NCI-H2227 (cell line): Measurements from ENCODE around the gene GOLGA1.
"Not testable (repeated sequence)": the region's sequence is repeated elsewhere in the genome, so short reads cannot be mapped to it uniquely, and the experiment has no call there.

Source experiments
- DNase-seq: peaks from one replicate; lab custom pipeline; 2025; ENCODE audit not compliant: unreplicated experiment; lab: John Stamatoyannopoulos, UW

GOLGA1 gene

DNA sequence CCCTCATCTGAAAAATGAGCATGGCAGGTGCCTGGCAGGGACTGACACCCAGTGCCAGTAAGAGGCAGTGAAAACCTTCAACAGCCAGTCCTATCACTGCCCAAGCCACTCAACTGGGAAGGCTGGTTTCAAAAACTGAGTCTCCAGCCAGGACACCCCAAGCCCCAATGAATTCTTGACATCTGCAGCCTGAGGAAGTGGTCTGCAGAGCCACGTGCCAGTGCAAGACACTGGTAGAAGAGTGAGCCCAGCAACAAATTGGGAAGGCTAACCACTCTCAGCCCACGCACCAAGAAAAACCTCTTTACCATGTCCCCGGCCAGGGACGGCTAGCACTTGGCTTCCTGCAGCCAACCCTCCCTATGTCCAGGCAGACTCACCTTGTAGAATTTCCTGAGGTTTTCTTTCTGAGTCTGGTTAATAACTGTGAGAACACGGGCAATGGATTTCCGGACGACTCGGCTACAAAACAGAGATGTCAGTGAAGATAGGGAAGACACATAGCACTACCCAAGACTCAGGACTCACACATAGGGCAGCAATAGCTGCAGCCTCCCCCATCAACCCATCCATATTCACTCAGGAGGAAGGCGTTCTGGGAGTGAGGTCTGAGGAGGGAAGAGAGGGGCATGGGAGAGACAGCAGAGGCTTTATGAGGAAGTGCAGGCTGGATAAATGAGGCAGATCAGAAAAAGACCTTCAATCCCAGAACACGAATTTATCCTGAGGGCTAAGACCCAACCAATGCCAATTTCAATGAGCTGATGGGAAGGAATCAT is 80.9 kb downstream of the GOLGA1 start:
- DNase-seq = no peak

DNA sequence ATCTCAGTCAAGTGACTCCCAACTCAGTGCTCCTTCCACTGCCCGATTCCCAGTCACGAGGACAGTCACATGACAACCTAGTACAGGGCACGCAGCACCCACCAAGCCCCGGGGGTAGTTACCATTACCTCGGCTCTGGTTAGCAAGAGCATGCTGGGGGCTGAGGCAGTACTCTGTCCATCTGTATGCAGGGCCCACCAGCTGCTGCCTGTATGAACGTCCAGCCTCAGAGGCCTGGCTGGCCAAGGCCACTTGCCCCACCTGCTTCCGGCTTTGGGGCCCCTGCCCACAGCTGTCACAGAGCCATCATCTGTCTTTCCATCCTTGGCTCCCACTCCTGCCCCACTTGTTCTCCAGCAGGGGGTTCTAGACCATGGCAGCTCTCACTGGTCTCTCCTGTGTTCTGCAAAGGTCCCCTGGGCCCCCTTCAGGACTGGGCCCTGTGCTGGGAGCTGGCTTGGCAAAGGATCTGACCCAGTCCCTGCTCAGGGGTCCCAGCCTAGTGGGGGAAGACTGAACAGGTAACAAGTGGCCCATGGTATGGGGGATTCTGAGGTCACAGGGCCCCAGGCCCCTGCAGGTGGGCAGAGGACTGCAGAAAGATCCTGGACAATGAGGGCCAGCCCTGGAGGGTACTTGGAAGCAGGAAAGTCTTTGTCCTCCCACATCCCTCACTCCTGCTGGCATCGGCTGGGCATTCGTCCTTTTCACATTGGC is 82.4 kb downstream of the GOLGA1 start:
- no peak for DNase-seq

DNA sequence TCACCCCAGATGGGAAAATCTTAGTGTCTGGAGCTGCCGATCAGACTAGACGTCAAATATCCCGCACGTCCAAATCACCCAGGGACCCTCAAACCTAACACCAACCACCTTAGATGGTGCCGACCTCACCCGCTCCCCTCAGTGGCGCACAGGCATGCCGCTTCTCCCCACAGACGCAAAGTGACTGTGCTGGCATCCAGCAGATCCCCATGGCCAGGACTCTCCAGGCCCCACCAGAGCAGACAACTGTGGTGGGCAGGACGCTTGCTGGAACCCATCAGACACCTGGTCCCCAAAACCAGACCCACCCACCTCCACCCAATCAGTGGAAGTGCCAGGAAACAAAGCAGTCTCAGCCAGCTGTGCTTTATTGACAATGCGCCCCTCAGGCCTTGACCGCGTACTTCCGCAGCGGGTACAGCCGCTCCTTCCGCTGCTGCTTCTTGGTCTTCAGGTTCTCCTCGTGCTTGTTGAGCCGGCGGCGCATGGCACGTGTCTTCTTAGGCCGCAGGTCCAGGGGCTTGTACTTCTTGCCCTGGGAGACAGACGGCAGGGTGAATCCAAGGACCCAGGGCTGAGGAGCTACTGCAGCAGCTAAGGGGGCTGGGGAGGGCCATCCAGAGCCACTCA is 83.2 kb downstream of the GOLGA1 start:
- DNase-seq = no peak

DNA sequence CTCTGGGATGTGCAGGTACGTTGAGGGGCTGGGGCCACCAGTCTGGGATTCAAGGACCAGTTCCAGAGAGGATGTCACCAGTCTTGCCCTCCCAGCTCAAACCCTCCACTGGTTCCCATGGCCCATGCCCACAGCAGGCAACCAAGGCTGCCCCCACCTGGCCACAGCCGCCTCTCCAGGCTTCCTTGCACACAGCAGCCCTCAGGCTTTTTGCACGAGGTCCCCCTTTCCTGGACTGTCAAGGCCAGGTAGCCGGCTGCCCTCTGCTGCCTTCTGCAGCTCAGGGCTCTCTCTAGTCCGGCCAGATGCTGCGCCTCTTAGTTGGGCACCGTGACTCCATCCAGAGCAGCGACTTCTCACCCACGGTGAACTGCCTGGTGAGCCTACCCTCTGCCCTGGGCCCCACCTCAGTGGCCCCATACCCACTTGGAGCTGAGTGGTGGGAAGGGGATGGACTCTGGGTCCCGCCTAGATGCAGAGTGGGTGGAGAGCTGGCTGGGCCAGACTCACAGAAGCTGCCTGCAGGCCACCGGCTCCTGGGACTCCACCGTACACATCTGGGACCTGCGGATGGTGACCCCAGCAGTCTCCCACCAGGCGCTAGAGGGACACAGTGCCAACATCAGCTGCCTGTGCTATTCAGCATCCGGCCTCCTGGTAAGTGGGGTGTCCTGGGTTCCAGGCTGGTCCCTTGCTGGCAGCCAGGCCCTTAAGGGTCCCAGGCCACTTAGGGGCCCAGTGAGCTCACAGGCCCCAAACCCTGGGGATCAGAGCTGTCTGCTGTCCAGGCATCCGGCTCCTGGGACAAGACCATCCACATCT is 84.7 kb downstream of the GOLGA1 start:
- no peak for DNase-seq

DNA sequence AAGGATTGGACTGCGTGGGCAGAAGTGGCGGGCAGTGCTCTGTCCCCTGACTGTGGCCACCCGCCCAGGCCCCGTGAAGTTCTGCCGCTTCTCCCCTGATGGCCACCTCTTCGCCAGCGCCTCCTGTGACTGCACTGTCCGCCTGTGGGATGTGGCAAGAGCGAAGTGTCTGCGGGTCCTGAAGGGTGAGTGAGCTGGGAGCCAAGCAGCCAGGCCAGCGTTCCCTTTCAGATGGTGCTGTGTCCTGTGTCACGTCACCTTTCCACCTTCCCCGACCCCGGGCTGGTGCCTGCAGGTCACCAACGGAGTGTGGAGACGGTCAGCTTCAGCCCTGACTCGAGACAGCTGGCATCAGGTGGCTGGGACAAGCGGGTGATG is 85.3 kb downstream of the GOLGA1 start:
- no peak for DNase-seq

DNA sequence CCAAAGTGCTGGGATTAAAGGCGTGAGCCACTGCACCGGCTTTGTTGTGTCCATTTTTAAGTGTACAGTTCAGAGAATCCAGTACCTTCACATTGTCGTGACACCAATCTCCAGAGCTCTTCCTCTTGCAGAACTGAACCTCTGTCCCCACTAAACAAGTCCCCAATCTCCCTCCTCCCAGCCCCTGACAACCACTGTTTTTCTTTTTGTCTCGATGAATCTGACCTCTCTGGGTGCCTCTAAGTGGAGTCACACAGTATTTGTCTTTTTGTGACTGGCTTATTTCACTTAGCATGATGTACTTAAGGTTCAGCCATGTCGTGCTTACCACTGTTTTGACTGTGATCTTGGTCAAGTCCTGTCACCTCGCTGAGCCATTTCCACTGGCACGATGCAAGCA is 86.1 kb downstream of the GOLGA1 start:
- DNase-seq = no peak

DNA sequence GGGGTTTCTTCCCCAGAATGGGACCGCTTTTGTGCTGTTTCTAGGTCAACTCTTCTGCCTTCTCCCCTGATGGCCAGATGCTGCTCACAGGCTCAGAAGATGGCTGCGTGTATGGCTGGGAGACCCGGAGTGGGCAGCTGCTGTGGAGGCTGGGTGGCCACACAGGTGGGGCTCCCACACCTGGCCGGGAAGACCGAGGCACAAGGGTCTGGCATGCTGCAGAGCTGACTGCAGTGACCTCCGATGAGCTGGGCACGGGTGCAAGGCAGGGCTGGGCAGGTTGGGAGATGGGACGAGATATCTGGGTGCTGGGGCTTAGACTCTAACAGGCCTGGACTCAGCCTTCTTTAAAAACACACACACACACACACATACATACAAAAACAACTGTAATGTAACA is 86.7 kb downstream of the GOLGA1 start:
- DNase-seq = no peak

DNA sequence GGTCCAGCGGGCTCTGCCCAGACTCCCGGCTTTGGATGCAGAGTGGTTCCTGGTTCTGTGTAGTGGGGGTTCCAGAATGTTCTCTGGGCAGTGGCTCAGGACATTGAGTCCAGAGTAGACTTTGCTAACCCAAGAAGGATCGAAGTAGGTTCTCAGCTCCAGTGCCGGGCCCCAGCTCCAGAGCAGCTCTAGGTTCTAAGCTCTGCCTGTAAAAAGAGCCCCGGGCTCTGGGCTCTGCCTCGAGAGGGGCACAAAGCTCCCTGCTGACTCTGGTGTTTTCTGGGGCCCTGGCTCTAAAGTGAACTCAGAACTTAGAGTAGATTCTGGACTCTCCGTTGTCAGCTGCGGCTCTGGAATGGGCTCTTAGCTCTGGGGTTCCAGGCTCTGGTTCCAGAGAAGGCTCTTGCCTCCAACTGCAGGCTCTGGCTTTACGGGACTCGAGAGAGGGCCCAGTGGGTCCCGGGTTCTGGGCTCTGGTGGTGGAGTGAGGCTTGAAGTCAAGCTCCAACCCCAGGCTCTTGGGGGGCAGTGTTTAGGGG is 87.2 kb downstream of the GOLGA1 start:
- no peak for DNase-seq

DNA sequence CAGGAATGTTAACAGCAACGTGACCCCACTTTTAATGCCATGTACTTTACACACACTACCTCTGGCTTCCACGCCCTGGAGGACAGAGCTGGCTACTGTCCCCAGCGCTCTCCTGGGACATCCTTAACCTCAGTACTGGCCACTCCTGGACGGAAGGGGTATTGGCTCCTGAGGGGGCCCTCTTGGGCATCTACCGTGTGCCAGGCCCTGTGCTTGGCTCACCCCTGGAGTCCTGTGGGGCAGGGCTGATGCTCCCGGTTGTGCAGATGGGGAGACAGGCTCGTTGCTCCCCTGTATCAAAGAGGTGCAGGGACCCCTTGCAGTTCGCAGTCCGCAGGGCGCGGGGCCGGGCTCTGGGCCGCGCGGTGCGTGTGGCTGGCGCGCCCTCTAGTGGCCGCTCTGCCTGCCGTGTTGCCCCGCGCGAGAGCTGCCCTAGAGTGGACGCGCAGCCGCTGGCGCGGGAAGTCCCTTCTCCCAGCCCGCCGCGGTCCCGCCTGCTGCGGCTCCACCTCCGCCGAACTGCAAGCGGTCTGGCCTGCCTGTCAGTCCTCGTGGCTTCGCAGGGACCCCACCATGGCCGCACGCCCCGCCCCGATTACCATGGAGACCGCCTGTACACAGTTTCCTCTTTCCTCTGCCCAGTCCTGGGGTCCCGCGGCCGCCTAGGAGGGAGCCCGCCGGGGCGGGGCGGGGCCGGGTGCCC is 87.9 kb downstream of the GOLGA1 start, which contains the start of gene WDR38:
Gene WDR38, plus strand, starts transcription at position 632 of the 703 bp plus-strand sequence. CDS start 72 bp downstream, outside the sequence.
- DNase-seq = peak; percentile 78

DNA sequence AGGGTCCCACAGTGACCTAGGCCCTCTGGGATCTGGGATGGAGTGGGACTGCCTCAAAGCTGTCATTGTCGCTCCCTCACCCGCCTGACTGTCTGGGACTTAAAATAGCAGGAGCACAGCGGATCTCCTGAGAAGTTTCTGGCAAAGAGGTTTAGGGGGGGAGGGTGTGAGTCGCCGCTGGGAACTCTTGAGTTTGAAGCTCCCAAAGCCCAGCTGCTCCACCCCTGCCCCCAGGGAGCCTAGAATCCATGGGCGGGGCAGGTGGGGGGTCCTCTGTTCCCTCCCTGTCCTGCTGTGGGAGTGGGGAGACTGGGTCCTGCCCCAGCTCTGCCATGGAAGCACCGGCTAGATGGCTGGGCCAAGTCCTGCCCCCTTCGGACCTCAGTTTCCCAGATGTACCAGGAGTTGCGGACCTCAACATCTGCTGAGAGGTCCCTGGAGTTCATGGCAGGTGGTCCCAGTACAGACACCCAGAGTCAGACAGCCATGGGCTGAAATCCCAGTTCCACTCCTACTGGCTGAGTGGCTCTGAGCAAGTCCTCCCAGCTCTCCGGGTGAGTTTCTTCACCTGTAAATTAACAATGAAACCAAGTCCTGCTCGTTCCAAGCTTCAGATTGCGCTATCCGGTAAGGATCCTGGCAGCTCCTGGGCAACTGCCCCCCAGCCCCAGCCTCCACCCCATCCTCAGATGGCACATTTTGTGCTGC is 88.6 kb downstream of the GOLGA1 start:
- DNase-seq = no peak

DNA sequence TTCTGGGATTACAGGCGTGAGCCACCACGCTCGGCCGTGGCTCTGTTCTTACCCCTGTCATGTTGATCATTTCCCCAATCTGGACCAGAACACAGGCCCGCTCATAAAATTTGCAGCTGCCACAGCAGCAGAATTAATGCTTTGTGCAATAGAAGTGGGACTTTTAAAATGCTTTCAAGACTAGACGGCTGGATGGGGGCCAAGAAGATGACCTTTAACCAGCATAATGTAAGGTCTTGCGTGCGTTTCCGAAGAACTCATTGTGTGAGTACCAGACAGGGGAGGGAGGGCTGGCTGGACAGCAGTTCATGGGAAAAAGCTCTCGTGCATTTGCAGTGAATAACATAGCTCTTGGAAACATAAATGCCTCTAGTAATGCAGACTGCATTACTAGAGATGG is 91.1 kb downstream of the GOLGA1 start:
- peak; percentile 43 for DNase-seq

DNA sequence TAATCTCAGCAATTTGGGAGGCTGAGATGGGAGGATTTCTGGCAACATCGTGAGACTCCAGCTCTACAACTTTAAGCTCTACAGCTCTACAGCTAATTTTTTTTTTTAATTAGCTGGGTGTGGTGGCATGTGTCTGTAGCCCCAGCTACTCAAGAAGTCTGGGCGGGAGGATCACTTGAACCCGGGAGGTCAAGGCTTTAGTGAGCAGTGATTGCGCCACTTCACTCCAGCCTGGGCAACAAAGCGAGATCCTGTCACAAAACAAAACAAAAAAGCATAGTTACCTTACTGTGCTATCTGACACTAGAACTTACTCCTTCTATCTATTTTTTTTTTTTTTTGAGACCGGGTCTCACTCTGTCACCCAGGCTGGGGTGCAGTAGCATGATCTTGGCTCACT is 93.9 kb downstream of the GOLGA1 start:
- DNase-seq = no peak

DNA sequence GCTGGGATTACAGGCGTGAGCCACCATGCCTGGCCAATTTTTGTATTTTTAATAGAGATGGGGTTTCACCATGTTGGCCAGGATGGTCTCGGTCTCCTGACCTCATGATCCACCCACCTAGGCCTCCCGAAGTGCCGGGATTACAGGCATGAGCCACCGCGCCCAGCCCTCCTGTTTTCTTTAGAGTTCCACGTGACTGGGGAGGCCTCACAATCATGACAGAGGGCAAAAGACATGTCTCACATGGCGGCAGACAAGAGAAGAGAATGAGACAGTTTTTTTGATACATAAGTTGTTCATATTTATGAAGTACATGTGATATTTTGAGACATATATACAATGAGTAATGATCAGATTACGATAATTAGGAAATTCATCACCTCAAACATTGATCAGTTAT is 94.4 kb downstream of the GOLGA1 start:
- not testable (repeated sequence) for DNase-seq

DNA sequence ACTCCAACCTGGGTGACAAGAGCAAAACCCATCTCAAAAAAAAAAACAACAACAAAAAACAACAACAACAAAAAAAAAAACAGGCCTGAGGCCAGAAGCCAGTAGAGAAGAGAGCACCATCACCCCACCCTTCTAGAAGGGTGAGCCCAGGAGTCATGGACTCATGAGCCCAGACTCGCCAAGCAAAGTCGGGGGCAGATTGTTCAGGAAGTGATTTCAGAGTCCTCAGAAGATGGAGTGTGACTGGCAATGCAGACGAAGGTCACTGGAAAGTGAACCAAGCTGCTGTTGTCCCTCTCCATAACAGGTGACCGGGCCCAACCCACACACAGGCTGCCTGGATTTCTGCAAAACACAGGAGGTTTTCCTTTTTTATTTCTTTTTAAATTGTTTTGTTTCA is 96.6 kb downstream of the GOLGA1 start:
- no peak for DNase-seq

DNA sequence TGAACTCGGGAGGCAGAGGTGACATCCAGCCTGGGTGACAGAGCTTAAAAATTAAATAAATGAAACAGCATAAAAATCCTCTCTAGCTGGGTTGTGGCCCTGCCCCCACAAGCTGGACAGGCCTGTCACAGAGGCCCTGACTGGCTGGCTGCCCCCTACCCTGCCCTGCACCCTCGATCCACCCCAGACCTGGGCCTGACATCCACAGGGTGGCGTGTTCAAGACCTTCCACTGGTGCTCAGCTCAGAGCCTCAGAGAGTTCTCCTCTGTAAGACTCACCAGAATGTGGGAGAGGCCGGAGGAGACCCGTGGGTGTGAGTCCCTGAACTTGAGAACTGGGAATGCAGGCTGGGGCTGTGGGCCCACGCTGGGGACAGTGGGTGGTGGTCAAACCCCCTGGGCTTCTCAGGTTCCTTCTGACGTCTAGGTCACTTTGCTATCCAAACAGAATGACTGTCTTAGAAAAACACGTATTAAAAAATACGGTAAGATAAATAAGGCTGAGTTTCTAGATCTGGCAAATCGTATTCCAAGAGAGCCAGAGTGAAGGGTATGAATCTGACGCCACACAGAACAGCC is 97.3 kb downstream of the GOLGA1 start:
- DNase-seq = no peak

DNA sequence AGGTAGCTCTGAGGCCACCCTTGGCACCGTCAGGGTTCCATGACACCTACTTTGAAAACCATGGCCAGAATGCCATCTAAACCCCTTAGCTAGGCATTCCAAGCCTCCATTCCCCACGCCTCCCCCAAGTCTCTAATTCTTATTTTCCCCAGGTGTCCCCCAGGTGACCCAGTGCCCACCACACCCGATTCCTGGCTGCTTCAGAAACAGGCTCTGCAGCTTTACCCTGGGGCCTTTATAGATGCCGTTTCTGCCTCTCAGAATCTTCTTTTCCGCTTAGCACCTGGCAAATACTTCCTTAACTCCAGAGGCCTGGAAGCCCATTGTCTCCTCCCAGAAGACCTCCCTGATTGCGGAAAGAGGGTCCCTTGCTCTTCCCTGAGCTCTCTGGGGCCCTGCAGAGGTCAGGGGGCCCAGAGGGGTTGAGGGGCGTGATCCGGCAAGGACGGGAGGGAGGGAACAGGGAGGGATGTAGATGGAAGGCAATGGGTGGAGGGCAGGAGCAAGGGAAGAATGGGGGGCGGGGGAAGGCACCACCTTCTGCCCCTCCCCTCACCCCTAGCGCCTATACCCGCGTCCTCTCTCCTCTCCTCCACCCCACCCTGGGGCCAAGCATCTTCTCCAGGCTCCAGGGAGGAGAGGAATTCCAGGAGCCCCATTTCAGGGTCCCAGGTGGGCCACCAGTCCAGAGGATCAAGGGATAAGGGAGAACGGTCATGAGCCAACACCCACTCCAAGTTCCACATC is 99.6 kb downstream of the GOLGA1 start:
- no peak for DNase-seq

DNA sequence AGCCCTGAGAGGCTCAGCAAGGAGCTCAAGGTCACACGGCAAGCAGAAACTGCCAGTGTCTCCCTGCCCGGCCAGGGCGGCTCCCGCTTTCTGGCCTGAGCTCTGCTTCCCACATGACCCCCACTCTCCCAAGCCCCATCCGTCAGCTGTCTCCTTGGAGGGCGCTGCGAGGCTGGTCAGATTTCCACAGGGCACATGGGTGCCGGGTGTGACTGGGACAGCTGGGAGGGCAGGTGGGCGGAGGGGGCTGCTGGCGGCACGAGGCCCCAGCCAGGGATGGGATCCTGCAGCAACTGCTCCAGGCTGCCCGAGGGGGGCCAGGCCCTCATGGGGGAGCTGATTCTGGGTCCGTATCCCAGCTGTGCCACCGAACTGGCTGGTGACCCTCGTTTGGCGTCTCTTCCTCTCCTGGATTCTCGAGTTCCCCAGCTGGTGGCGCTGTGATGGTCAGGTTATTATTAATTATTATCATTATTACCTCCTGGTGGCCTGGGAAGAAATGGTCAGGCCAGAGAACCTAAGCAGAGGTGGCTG is 100.5 kb downstream of the GOLGA1 start:
- DNase-seq = no peak

DNA sequence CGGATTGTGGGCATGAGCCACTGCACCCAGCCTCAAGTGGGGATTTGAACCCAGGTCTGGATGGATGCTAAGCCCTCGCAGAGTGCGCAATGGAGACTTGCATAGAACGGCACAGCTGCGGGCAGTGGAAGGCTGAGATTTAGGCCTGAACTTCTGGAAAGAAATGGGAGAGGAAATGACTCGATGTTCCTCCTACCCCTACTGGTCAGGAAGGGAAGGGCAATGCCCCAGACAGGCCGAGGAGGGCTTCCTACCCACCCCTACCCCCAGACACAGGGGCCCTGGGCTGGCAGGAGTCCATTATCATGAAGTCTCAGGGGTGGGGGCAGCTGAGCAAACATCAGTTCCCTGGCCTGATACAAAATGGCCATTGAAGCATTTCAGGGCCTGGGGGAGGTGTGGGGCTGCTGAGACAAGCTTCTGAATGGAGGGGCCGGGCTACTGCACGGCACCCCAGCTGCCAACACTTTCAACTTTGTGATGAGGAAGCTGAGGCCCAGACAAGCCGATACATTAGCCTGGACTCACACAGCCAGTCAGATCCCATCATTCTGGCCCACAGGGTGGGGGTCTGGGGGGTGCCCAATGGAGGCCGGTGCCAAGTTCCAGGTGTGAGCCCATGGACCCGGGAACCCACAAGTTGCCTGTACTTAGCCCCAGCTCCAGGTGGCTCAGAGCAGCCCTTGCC is 101.1 kb downstream of the GOLGA1 start:
- DNase-seq = no peak
